HCT116 (cell line): ENCODE data around the gene KAZN. TPM values are rescaled to one million over a fixed set of nuclear protein-coding genes. Genes with fewer than 3 reads are reported as not detected.

Experiments
- ATAC-seq: fragments of 200-7000 bp; cut with Tn5 transposase; 2 replicates; pipeline ENCODE4 v1.9.1; 2020; ENCODE audit warnings: mild to moderate bottlenecking, moderate library complexity
- BruUV-seq: library from RNA; stranded (reverse); fragments of 400-500 nt; replicated peaks from 2 replicates; lab custom pipeline; 2021; lab: Mats Ljungman, UMichigan
- CTCF ChIA-PET: fragments of 300-600 bp; sonication (Branson Sonifier 250); formaldehyde crosslinking; loops from one replicate; lab custom pipeline; 2021; ENCODE audit warnings: antibody characterized with exemption; lab: Charles Lee
- POLR2A ChIA-PET: fragments of 300-600, 350-600 bp; sonication (Branson Sonifier 250); formaldehyde crosslinking; loops from one replicate; lab custom pipeline; 2021; ENCODE audit warnings: antibody characterized with exemption; lab: Charles Lee
- RAD21 ChIA-PET, 2 experiments: fragments of 300-600 bp; sonication (Branson Sonifier 250); formaldehyde crosslinking; loops; one replicate each; lab custom pipeline; 2023; ENCODE audit warnings: low total read pairs in 2 of 2; ENCODE audit not compliant: uncharacterized antibody in 2 of 2, unreplicated experiment in 2 of 2, low non-redundant PET in 1 of 2; lab: Charles Lee
- DNase-seq: peaks from one replicate; pipeline ENCODE4 v3.0.0-alpha.2; 2010; ENCODE audit warnings: low read depth, low spot score
- H2AFZ ChIP-seq: fragments of 200-600 bp; shearing (Covaris generic), sonication (generic); 2 replicates; pipeline ENCODE4 v1.6.1; 2017; ENCODE audit warnings: low read depth, mixed run types, mixed read lengths, antibody characterized with exemption, low read length; ENCODE audit not compliant: poor library complexity, severe bottlenecking
- H3K27ac ChIP-seq: 2 replicates; pipeline ENCODE4 v1.5.1; 2012; ENCODE audit warnings: low read depth, low read length
- H3K27me3 ChIP-seq: fragments of 200-600 bp; sonication (generic); 2 replicates; pipeline ENCODE4 v1.6.1; 2016; ENCODE audit warnings: mixed run types, low read length, mixed read lengths; ENCODE audit not compliant: insufficient read depth
- H3K36me3 ChIP-seq, 2 experiments: fragments of 200-500 bp in 1 of 2; fragments of 200-600 bp in 1 of 2; sonication (Bioruptor generic) in 1 of 2; sonication (generic) in 1 of 2; 2 replicates each; pipeline versions ENCODE4 v1.5.1 to v1.6.1; 2014 to 2016; ENCODE audit warnings: low read length in 2 of 2, inconsistent platforms in 1 of 2, mixed read lengths in 1 of 2, mixed run types in 1 of 2; ENCODE audit not compliant: insufficient read depth in 2 of 2, control insufficient read depth in 1 of 2
- H3K4me1 ChIP-seq, 2 experiments: fragments of 200-600 bp in 1 of 2; sonication (generic) in 1 of 2; 2 replicates each; pipeline versions ENCODE4 v1.5.1 to v1.6.1; 2012 to 2017; ENCODE audit warnings: low read length in 2 of 2, inconsistent platforms in 1 of 2, mild to moderate bottlenecking in 1 of 2, mixed read lengths in 1 of 2, mixed run types in 1 of 2, moderate library complexity in 1 of 2; ENCODE audit not compliant: insufficient read depth in 2 of 2, control insufficient read depth in 1 of 2
- H3K4me2 ChIP-seq: fragments of 200-600 bp; sonication (generic); 2 replicates; pipeline ENCODE4 v1.6.1; 2017; ENCODE audit warnings: mixed run types, low read length, mixed read lengths
- H3K4me3 ChIP-seq, 2 experiments: fragments of 200-600 bp in 1 of 2; sonication (generic) in 1 of 2; replicated peaks in 1 of 2; 2 replicates each; pipeline ENCODE4 v1.5.1; 2011 to 2016; ENCODE audit warnings: low read length in 2 of 2, control low read depth in 1 of 2, low read depth in 1 of 2, mild to moderate bottlenecking in 1 of 2, mixed read lengths in 1 of 2, mixed run types in 1 of 2
- H3K79me2 ChIP-seq: fragments of 200-600 bp; sonication (generic); 2 replicates; pipeline ENCODE4 v1.6.1; 2017; ENCODE audit warnings: mild to moderate bottlenecking, mixed run types, low read length, moderate library complexity, mixed read lengths; ENCODE audit not compliant: insufficient read depth
- H3K9ac ChIP-seq: fragments of 200-600 bp; sonication (generic); 2 replicates; pipeline ENCODE4 v1.6.1; 2016; ENCODE audit warnings: low read length, mixed read lengths
- H3K9me2 ChIP-seq: fragments of 200-600 bp; sonication (generic), shearing (Covaris generic); 2 replicates; pipeline ENCODE4 v1.6.1; 2017; ENCODE audit warnings: mixed run types, mild to moderate bottlenecking, moderate library complexity; ENCODE audit not compliant: insufficient read depth
- H3K9me3 ChIP-seq, 2 experiments: fragments of 200-500 bp in 1 of 2; fragments of 200-600 bp in 1 of 2; sonication (Bioruptor generic) in 1 of 2; sonication (generic) in 1 of 2; 2 replicates each; pipeline ENCODE4 v1.6.1; 2014 to 2017; ENCODE audit warnings: low read length in 2 of 2, mixed read lengths in 2 of 2, inconsistent platforms in 1 of 2, low read depth in 1 of 2, mild to moderate bottlenecking in 1 of 2, mixed run types in 1 of 2, moderate library complexity in 1 of 2; ENCODE audit not compliant: control insufficient read depth in 1 of 2, insufficient read depth in 1 of 2
- H4K20me1 ChIP-seq: fragments of 200-600 bp; sonication (generic), shearing (Covaris generic); 2 replicates; pipeline ENCODE4 v1.6.1; 2017; ENCODE audit warnings: mixed run types, mild to moderate bottlenecking, moderate library complexity; ENCODE audit not compliant: insufficient read depth
- CTCF ChIP-seq, 3 experiments: fragments of 200-600 bp in 1 of 3; sonication (generic) in 1 of 3; IDR thresholded peaks in 2 of 3; conservative IDR thresholded peaks in 1 of 3; 2 replicates each; pipeline ENCODE4 v1.5.1; 2012 to 2017; ENCODE audit warnings: low read depth in 2 of 3, low read length in 2 of 3, antibody characterized with exemption in 1 of 3, borderline replicate concordance in 1 of 3, control low read depth in 1 of 3, mild to moderate bottlenecking in 1 of 3, mixed read lengths in 1 of 3, mixed run types in 1 of 3, moderate library complexity in 1 of 3; ENCODE audit not compliant: insufficient read depth in 1 of 3
- EGR1 ChIP-seq: IDR thresholded peaks from 2 replicates; pipeline ENCODE4 v1.6.1; 2012; ENCODE audit warnings: low read depth
- EZH2 ChIP-seq: fragments of 200-600 bp; sonication (generic); IDR thresholded peaks from 2 replicates; pipeline ENCODE4 v1.6.1; 2017; ENCODE audit warnings: antibody characterized with exemption, mixed run types
- RAD21 ChIP-seq: IDR thresholded peaks from 2 replicates; pipeline ENCODE4 v1.6.1; 2012; ENCODE audit warnings: low read depth, mild to moderate bottlenecking
- REST ChIP-seq: IDR thresholded peaks from 2 replicates; pipeline ENCODE4 v1.6.1; 2012; ENCODE audit warnings: low read depth
- intact Hi-C: fragments of 100-400 bp; cut with micrococcal nuclease; formaldehyde crosslinking; loops from 2 replicates; pipeline ENCODE4 v1.10.0; 2022
- total RNA-seq: library from RNA; stranded (reverse); gene quantifications from one replicate; pipeline ENCODE4 v1.2.1, GENCODE V29; 2021; ENCODE audit not compliant: unreplicated experiment

KAZN gene
- total RNA-seq, 1 experiment from 2014 or later = 13.4 TPM

GRCh38 chr1:14780271-14780670 lies 181.8 kb downstream of the KAZN start:
- H3K9me2 ChIP-seq = no peaks in the 10 kb centered on the region
- H3K9ac ChIP-seq = no peak overlapping the region
- no peak overlapping the region for H3K4me3 ChIP-seq
- ChIA-PET RAD21 (no interaction called here), POLR2A (no interaction called here), CTCF (interaction anchor here (2.0 to 2.8 kb wide), 3 partner anchors 11 to 247 kb away, joined by 8 to 12 read pairs (median 12); no protein-coding TSS in a partner anchor)
- no peak overlapping the region for H2AFZ ChIP-seq
- no peaks in the 10 kb centered on the region for H3K79me2 ChIP-seq
- ATAC-seq = no peak
- H4K20me1 ChIP-seq = no peaks in the 10 kb centered on the region
- intact Hi-C loops = no loop called here
- no peaks in the 10 kb centered on the region for H3K4me1 ChIP-seq
- no peaks in the 10 kb centered on the region for H3K9me3 ChIP-seq
- no peak overlapping the region for H3K4me2 ChIP-seq
- H3K27ac ChIP-seq = no peak overlapping the region
- H3K27me3 ChIP-seq = no peaks in the 10 kb centered on the region
- H3K36me3 ChIP-seq = no peaks in the 10 kb centered on the region
- no TSS peak for BruUV-seq
- no peak for DNase-seq
- TF ChIP-seq REST (no peak), RAD21 (no peak), EGR1 (no peak), EZH2 (no peak), CTCF (IDR thresholded peaks at IDR 0.05 in 2 of 3, conservative IDR thresholded peaks at IDR 0.05 in 1 of 3; ENCODE audit: borderline replicate concordance in 1 of 3, insufficient read depth in 1 of 3, low read depth in 2 of 3, low read length in 2 of 3) (no peak)
